GM12875 (cell line): ENCODE data around the gene FAM20C.

Experiments
- H3K4me3 ChIP-seq: one replicate; pipeline ENCODE4 v1.5.1; 2011; ENCODE audit warnings: low read depth, low read length, control low read depth
- CTCF ChIP-seq: IDR thresholded peaks from 2 replicates; pipeline ENCODE4 v1.5.1; 2011; ENCODE audit warnings: low read depth, mild to moderate bottlenecking, control low read depth, inconsistent platforms, low read length, moderate library complexity, borderline replicate concordance; ENCODE audit not compliant: insufficient read depth

FAM20C gene

DNA sequence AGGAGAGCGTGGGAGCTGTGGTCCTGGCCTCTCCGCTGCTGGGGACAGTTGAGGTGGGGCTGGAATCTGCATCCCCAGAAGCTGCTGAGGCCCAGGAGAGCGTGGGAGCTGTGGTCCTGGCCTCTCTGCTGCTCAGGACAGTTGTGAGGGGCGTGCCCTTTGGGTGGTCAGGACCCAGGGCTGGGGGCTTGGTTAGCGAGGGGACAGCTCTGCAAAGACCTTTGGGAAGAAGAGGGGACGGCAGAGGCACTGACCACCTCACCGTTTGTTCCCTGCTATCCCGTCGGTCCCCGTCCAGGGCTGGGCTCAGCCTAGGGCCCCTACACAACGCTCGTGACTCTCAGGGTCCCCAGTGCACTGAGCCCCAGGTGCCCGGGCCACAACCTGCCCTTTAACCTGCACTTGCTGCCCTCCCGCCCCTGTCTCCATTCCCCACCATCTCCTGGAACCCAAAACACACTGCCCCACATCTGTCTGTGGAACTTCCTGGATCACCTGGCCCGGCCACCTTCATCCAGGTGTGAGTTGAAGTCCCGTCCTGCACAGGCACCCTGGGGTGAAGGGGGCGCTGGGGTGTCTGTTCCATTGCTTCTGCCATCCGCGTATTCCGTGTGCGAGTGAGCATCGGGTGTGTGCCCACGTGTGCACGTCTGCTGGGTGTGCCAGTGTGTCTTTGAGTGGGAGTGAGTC lies 111.7 kb downstream of the FAM20C start:
- no peak for TF ChIP-seq CTCF

GRCh38 chr7:304574-305409 lies 112.4 kb downstream of the FAM20C start:
- no peak overlapping the region for H3K4me3 ChIP-seq
- no peak for TF ChIP-seq CTCF

More for the DNA sequence above, 111.7 kb downstream of the FAM20C start:
- H3K4me3 ChIP-seq, result no peak overlapping the region

GRCh38 chr7:305410-306151 lies 113.2 kb downstream of the FAM20C start:
- no peak for TF ChIP-seq CTCF
- H3K4me3 ChIP-seq, result no peak overlapping the region

DNA sequence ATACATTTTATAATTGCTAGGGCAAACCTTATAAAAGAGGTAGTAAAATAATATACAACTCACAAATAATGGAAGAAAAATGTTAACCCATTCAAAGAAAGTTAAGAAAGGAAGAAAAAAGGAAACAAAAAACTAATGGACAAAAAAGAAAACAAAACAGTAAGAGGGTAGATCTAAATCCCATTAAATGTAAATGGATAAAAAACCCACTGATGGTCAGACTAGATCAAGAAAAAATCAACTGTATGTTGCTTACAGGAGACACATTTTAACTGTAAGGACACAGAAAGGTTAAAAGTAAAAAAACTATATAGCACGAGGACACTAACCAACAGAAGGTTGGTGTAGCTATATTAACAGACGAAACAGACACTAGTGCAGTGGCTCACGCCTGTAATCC lies 115.6 kb downstream of the FAM20C start:
- no peak overlapping the region for H3K4me3 ChIP-seq
- TF ChIP-seq CTCF, result no peak

DNA sequence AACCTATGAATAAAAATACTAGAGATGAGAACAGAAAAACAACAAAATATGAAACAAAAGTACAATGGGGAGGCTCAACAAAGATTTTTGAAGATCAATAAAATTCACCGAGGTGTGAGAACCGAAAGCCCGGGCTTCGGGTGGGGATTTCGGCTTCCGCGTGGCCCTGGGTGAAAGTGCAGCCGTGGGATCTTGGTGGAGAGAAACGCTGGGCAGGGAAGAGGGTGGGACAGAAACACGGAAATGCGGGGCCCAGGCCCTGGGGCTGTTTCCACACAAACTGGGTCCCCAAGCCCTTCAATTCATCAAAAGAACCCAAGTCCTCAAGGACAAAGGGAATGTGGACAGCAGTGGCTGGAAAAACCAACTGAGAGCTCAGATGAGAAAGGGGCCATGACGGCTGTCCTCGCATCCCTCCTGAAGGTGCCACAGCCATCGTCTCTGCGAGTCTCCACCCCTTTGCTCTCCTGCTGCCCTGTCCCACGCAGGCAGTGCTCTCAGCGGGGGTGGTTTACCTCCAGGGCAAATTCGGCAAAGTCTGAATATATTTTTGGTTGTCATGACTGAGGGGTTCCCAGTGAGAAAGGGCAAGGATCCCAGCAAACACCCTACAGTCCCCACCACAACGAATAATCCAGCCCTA lies 117.3 kb downstream of the FAM20C start:
- TF ChIP-seq CTCF, result no peak
- no peak overlapping the region for H3K4me3 ChIP-seq
